Measurements from ENCODE around the gene IL13RA1. TPM values are rescaled to one million over a fixed set of nuclear protein-coding genes. Genes with fewer than 3 reads are reported as not detected.

Gene IL13RA1
- 14.7 TPM for polyA plus RNA-seq (2012; ENCODE audit: insufficient read length, low read depth)

GRCh38 chrX:118726887-118727685, at the start of gene IL13RA1:
Gene IL13RA1, plus strand, starts transcription at chrX:118727606. Its CDS starts 33 bp downstream, at chrX:118727639.
- TF ChIP-seq TAF1 (IDR thresholded peaks at IDR 0.05; ENCODE audit: borderline replicate concordance, insufficient read depth, low read length) (peak; percentile 17; the same call in 1 of the 2 replicates), FOXP2 (optimal IDR thresholded peaks at IDR 0.05; ENCODE audit: borderline replicate concordance, extremely low read depth, extremely low read length, insufficient read depth) (peak; percentile 28), POLR2AphosphoS5 (IDR thresholded peaks at IDR 0.05; ENCODE audit: low read depth, low read length) (no peak; the same call in 1 of the 2 replicates), REST (IDR thresholded peaks at IDR 0.05; ENCODE audit: insufficient read depth in 1 of 2, low read depth in 2 of 2, low read length in 2 of 2) (no peak)

GRCh38 chrX:118679290-118679689, 48.1 kb upstream of the IL13RA1 start:
- TF ChIP-seq REST (IDR thresholded peaks at IDR 0.05; ENCODE audit: insufficient read depth in 1 of 2, low read depth in 2 of 2, low read length in 2 of 2), result no peak
- no peak for TF ChIP-seq TAF1 (IDR thresholded peaks at IDR 0.05; ENCODE audit: borderline replicate concordance, insufficient read depth, low read length)
- TF ChIP-seq FOXP2 (optimal IDR thresholded peaks at IDR 0.05; ENCODE audit: borderline replicate concordance, extremely low read depth, extremely low read length, insufficient read depth), result no peak
- no peak for TF ChIP-seq POLR2AphosphoS5 (IDR thresholded peaks at IDR 0.05; ENCODE audit: low read depth, low read length)
- no peak for TF ChIP-seq SIN3A (IDR thresholded peaks at IDR 0.05; ENCODE audit: borderline replicate concordance, insufficient read depth, low read length)

GRCh38 chrX:118682258-118683014, 45.0 kb upstream of the IL13RA1 start:
- TF ChIP-seq REST (IDR thresholded peaks at IDR 0.05; ENCODE audit: insufficient read depth in 1 of 2, low read depth in 2 of 2, low read length in 2 of 2) (no peak), TAF1 (IDR thresholded peaks at IDR 0.05; ENCODE audit: borderline replicate concordance, insufficient read depth, low read length) (no peak), SIN3A (IDR thresholded peaks at IDR 0.05; ENCODE audit: borderline replicate concordance, insufficient read depth, low read length) (no peak), FOXP2 (optimal IDR thresholded peaks at IDR 0.05; ENCODE audit: borderline replicate concordance, extremely low read depth, extremely low read length, insufficient read depth) (no peak), POLR2AphosphoS5 (IDR thresholded peaks at IDR 0.05; ENCODE audit: low read depth, low read length) (no peak)

- TF ChIP-seq REST (IDR thresholded peaks at IDR 0.05; ENCODE audit: insufficient read depth in 1 of 2, low read depth in 2 of 2, low read length in 2 of 2) (no peak), TAF1 (IDR thresholded peaks at IDR 0.05; ENCODE audit: borderline replicate concordance, insufficient read depth, low read length) (no peak), SIN3A (IDR thresholded peaks at IDR 0.05; ENCODE audit: borderline replicate concordance, insufficient read depth, low read length) (no peak), POLR2AphosphoS5 (IDR thresholded peaks at IDR 0.05; ENCODE audit: low read depth, low read length) (no peak), FOXP2 (optimal IDR thresholded peaks at IDR 0.05; ENCODE audit: borderline replicate concordance, extremely low read depth, extremely low read length, insufficient read depth) (no peak)
Observed at GRCh38 chrX:118685393-118685792, 42.0 kb upstream of the IL13RA1 start.
